BLaER1 (cell line): ENCODE data around the gene AGPAT3.
A peak's percentile ranks its signal among the peaks of the same experiment; 100 is the strongest.

Experiments
- H3K27ac ChIP-seq: shearing (Covaris generic); formaldehyde crosslinking; 2 replicates; pipeline ENCODE4 v1.8.1; 2022
- H3K27me3 ChIP-seq: shearing (Covaris generic); formaldehyde crosslinking; 2 replicates; pipeline ENCODE4 v1.8.1; 2022
- H3K36me3 ChIP-seq: shearing (Covaris generic); formaldehyde crosslinking; 2 replicates; pipeline ENCODE4 v1.8.1; 2022
- H3K4me1 ChIP-seq: shearing (Covaris generic); formaldehyde crosslinking; 2 replicates; pipeline ENCODE4 v1.8.1; 2022
- H3K4me2 ChIP-seq: shearing (Covaris generic); formaldehyde crosslinking; 2 replicates; pipeline ENCODE4 v1.8.1; 2022
- H3K4me3 ChIP-seq: shearing (Covaris generic); formaldehyde crosslinking; 2 replicates; pipeline ENCODE4 v1.8.1; 2022
- H3K9ac ChIP-seq: shearing (Covaris generic); formaldehyde crosslinking; 2 replicates; pipeline ENCODE4 v1.8.1; 2022
- H3K9me3 ChIP-seq: shearing (Covaris generic); formaldehyde crosslinking; 2 replicates; pipeline ENCODE4 v1.8.1; 2022
- H4K20me1 ChIP-seq: shearing (Covaris generic); formaldehyde crosslinking; 2 replicates; pipeline ENCODE4 v1.8.1; 2022
- Cebpa-rat ChIP-seq: shearing (Covaris generic); IDR thresholded peaks from 2 replicates; pipeline ENCODE4 v1.8.1; 2022

The AGPAT3 gene

GRCh38 chr21:43869486-43870325 is 4.7 kb downstream of the AGPAT3 start:
- Histone ChIP-seq H3K27me3 (peaks cover 37% of the 10 kb centered on the region), H3K4me1 (peaks cover 23% of the 10 kb centered on the region), H3K9me3 (0 out of 2 replicates have a peak, but pooled peaks cover under 1% of the 10 kb centered on the region), H3K4me2 (no peak overlapping the region), H3K27ac (no peak overlapping the region), H3K4me3 (no peak overlapping the region), H4K20me1 (peaks cover 74% of the 10 kb centered on the region), H3K9ac (no peak overlapping the region), H3K36me3 (peaks cover 23% of the 10 kb centered on the region; the same call in 1 of the 2 replicates)
- no peak for TF ChIP-seq Cebpa-rat

DNA sequence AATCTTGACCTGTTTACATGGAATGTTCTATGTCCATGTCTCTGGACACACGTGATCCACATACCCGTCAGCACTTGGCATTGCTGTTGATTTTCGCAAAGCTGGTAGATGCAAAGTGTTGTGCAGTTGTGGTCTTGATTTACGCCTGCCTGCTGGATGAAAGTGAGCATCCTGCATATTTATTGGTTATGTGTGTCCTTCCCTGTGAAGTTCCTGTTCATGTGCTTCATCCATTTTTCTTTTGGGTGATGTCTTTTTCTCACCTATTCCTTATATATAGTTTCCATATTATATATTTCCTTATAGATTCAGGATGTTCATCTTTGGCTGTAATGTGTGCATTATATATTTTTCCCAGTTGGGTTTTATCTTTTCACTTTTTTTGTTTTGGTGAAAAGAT is 6.5 kb downstream of the AGPAT3 start:
- H3K4me3 ChIP-seq = no peak overlapping the region
- no peak overlapping the region for H3K9ac ChIP-seq
- peaks cover 74% of the 10 kb centered on the region for H4K20me1 ChIP-seq
- peaks cover 22% of the 10 kb centered on the region for H3K27me3 ChIP-seq
- peaks cover 34% of the 10 kb centered on the region for H3K36me3 ChIP-seq
- no peak for TF ChIP-seq Cebpa-rat
- H3K4me2 ChIP-seq = no peak overlapping the region
- peaks cover 14% of the 10 kb centered on the region for H3K9me3 ChIP-seq
- no peak overlapping the region for H3K27ac ChIP-seq
- H3K4me1 ChIP-seq = peaks cover 23% of the 10 kb centered on the region

GRCh38 chr21:43872531-43873197 is 7.6 kb downstream of the AGPAT3 start:
- peaks cover 14% of the 10 kb centered on the region for H3K9me3 ChIP-seq
- peaks cover 14% of the 10 kb centered on the region for H3K4me1 ChIP-seq
- TF ChIP-seq Cebpa-rat = no peak
- H3K36me3 ChIP-seq = peaks cover 34% of the 10 kb centered on the region
- H3K9ac ChIP-seq = no peak overlapping the region
- H3K27me3 ChIP-seq = peaks cover 10% of the 10 kb centered on the region; the same call in 1 of the 2 replicates
- H3K4me3 ChIP-seq = no peak overlapping the region
- H4K20me1 ChIP-seq = peaks cover 68% of the 10 kb centered on the region
- H3K27ac ChIP-seq = no peak overlapping the region
- no peak overlapping the region for H3K4me2 ChIP-seq

GRCh38 chr21:43873673-43874072 is 8.7 kb downstream of the AGPAT3 start:
- Histone ChIP-seq H3K4me1 (peaks cover 14% of the 10 kb centered on the region), H3K9ac (no peak overlapping the region), H3K4me2 (no peak overlapping the region), H4K20me1 (peaks cover 68% of the 10 kb centered on the region), H3K9me3 (peaks cover 14% of the 10 kb centered on the region), H3K27ac (no peak overlapping the region), H3K27me3 (peaks cover under 1% of the 10 kb centered on the region; the same call in 1 of the 2 replicates), H3K36me3 (peaks cover 40% of the 10 kb centered on the region), H3K4me3 (no peak overlapping the region)
- TF ChIP-seq Cebpa-rat = no peak

GRCh38 chr21:43874085-43874805 is 9.2 kb downstream of the AGPAT3 start:
- Histone ChIP-seq H3K9me3 (peaks cover 14% of the 10 kb centered on the region), H3K27me3 (no peaks in the 10 kb centered on the region), H4K20me1 (peaks cover 68% of the 10 kb centered on the region), H3K4me1 (peaks cover 14% of the 10 kb centered on the region), H3K9ac (no peak overlapping the region), H3K4me3 (no peak overlapping the region), H3K36me3 (peaks cover 40% of the 10 kb centered on the region), H3K27ac (no peak overlapping the region), H3K4me2 (peak overlapping the region; percentile 18; the same call in 1 of the 2 replicates)
- no peak for TF ChIP-seq Cebpa-rat

DNA sequence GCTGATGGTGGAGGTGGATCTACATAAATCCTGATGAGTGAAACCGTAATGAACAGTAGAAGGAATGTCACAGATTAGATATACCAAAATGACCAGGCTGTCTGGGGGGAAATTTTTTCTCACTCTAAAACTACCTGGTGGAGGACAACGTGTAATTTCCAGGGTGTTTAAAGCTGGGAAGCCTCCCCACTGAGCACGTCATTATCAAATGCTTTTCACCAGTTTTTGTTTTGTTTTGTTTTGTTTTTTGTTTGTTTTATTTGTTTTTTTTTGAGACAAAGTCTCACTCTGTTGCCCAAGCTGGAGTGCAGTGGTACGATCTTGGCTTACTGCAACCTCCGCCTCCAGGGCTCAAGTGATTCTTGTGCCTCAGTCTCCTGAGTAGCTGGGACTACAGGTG is 11.6 kb downstream of the AGPAT3 start:
- H3K4me1 ChIP-seq = peaks cover 21% of the 10 kb centered on the region
- H3K9ac ChIP-seq = no peak overlapping the region
- no peak overlapping the region for H3K4me2 ChIP-seq
- peaks cover 69% of the 10 kb centered on the region for H4K20me1 ChIP-seq
- H3K4me3 ChIP-seq = no peak overlapping the region
- H3K27me3 ChIP-seq = no peaks in the 10 kb centered on the region
- TF ChIP-seq Cebpa-rat = no peak
- H3K36me3 ChIP-seq = peaks cover 29% of the 10 kb centered on the region
- no peak overlapping the region for H3K27ac ChIP-seq
- H3K9me3 ChIP-seq = peaks cover 14% of the 10 kb centered on the region

GRCh38 chr21:43877936-43878575 is 13.0 kb downstream of the AGPAT3 start:
- no peak overlapping the region for H3K4me2 ChIP-seq
- peaks cover 23% of the 10 kb centered on the region for H3K36me3 ChIP-seq
- H3K27me3 ChIP-seq = no peaks in the 10 kb centered on the region
- no peak overlapping the region for H3K4me3 ChIP-seq
- H3K4me1 ChIP-seq = peaks cover 21% of the 10 kb centered on the region
- TF ChIP-seq Cebpa-rat = no peak
- H3K9me3 ChIP-seq = peaks cover 14% of the 10 kb centered on the region
- peaks cover 77% of the 10 kb centered on the region for H4K20me1 ChIP-seq
- no peak overlapping the region for H3K27ac ChIP-seq
- no peak overlapping the region for H3K9ac ChIP-seq

GRCh38 chr21:43879348-43880110 is 14.5 kb downstream of the AGPAT3 start:
- Histone ChIP-seq H3K27me3 (no peaks in the 10 kb centered on the region), H3K9ac (no peak overlapping the region), H3K4me1 (peaks cover 15% of the 10 kb centered on the region), H3K36me3 (peaks cover 19% of the 10 kb centered on the region), H3K4me2 (no peak overlapping the region), H4K20me1 (peaks cover 75% of the 10 kb centered on the region), H3K9me3 (peaks cover 14% of the 10 kb centered on the region), H3K4me3 (no peak overlapping the region), H3K27ac (no peak overlapping the region)
- no peak for TF ChIP-seq Cebpa-rat
